ENCODE results near the gene STARD4. TPM values are rescaled to one million over a fixed set of nuclear protein-coding genes. Genes with fewer than 3 reads are reported as not detected.
A peak's percentile ranks its signal among the peaks of the same experiment; 100 is the strongest.

Gene STARD4
- total and polyA plus RNA-seq, 4 donors: 10.1 to 61.2 (median 34.1) TPM

GRCh38 chr5:111453295-111453694 is 59.0 kb downstream of the STARD4 start:
- H3K9ac ChIP-seq (ENCODE audit: low read depth in 1 of 2, low read length in 2 of 2): no peak overlapping the region
- no peaks in the 10 kb centered on the region for H3K9me3 ChIP-seq (ENCODE audit: control insufficient read depth in 4 of 4, low read length in 3 of 4)
- H3K27me3 ChIP-seq (ENCODE audit: control insufficient read depth in 4 of 4, insufficient read depth in 4 of 4, low read length in 3 of 4): no peaks in the 10 kb centered on the region
- WGBS: 83% methylated on average over 1 of the region's 1 CpG
- TF ChIP-seq YY1 (IDR thresholded peaks at IDR 0.05) (no peak), HNF4G (IDR thresholded peaks at IDR 0.05) (no peak), RAD21 (IDR thresholded peaks at IDR 0.05) (no peak), CTCF (IDR thresholded peaks at IDR 0.05; ENCODE audit: low read depth, low read length, missing input control) (no peak), JUND (IDR thresholded peaks at IDR 0.05) (no peak), ATF3 (IDR thresholded peaks at IDR 0.05) (no peak), SP1 (IDR thresholded peaks at IDR 0.05) (no peak), FOXA1 (IDR thresholded peaks at IDR 0.05) (no peak), TAF1 (conservative IDR thresholded peaks at IDR 0.05) (no peak), REST (IDR thresholded peaks at IDR 0.05) (no peak), FOXA2 (IDR thresholded peaks at IDR 0.05) (no peak), HNF4A (conservative IDR thresholded peaks at IDR 0.05) (no peak), EGR1 (IDR thresholded peaks at IDR 0.05; ENCODE audit: low read depth in 2 of 2) (no peak)
- TF ChIP-seq, protein P1, sequence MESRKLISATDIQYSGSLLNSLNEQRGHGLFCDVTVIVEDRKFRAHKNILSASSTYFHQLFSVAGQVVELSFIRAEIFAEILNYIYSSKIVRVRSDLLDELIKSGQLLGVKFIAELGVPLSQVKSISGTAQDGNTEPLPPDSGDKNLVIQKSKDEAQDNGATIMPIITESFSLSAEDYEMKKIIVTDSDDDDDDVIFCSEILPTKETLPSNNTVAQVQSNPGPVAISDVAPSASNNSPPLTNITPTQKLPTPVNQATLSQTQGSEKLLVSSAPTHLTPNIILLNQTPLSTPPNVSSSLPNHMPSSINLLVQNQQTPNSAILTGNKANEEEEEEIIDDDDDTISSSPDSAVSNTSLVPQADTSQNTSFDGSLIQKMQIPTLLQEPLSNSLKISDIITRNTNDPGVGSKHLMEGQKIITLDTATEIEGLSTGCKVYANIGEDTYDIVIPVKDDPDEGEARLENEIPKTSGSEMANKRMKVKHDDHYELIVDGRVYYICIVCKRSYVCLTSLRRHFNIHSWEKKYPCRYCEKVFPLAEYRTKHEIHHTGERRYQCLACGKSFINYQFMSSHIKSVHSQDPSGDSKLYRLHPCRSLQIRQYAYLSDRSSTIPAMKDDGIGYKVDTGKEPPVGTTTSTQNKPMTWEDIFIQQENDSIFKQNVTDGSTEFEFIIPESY (IDR thresholded peaks at IDR 0.05): no peak
- TF ChIP-seq, protein P2, sequence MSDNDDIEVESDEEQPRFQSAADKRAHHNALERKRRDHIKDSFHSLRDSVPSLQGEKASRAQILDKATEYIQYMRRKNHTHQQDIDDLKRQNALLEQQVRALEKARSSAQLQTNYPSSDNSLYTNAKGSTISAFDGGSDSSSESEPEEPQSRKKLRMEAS (IDR thresholded peaks at IDR 0.05): no peak
- no peak for DNase-seq (ENCODE audit: low spot score)
- H3K4me1 ChIP-seq (ENCODE audit: control insufficient read depth in 4 of 4, insufficient read depth in 4 of 4, low read length in 3 of 4): no peaks in the 10 kb centered on the region
- H3K36me3 ChIP-seq (ENCODE audit: control insufficient read depth in 4 of 4, insufficient read depth in 3 of 4, low read depth in 1 of 4, low read length in 3 of 4): no peaks in the 10 kb centered on the region
- no peak overlapping the region for H3K4me3 ChIP-seq (ENCODE audit: low read depth in 1 of 3, low read length in 3 of 3)
- H3K27ac ChIP-seq (ENCODE audit: low read depth in 1 of 2, low read length in 2 of 2): peak overlapping the region in 1 of 2 donors; percentile 24

DNA sequence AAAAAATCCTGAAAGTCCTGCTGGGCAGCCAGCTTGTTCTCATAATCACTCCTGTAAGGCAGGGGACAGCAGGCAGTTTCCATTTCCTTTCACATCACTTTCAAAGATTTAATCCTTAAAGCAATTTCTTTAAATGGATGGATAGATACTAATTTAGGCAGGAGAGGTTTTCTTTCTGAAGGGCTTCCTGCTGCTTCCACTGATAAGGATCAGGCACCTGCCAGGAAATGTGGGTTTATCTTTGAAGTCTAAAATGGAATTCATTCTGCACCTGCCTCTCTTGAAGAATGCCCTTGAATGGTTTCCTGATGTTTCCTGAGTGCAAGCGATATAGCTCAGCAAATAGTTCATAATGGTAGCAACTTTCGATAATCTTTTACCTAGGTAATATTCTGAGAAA is 64.5 kb downstream of the STARD4 start:
- H3K36me3 ChIP-seq (ENCODE audit: control insufficient read depth in 4 of 4, insufficient read depth in 3 of 4, low read depth in 1 of 4, low read length in 3 of 4): no peaks in the 10 kb centered on the region
- H3K9me3 ChIP-seq (ENCODE audit: control insufficient read depth in 4 of 4, low read length in 3 of 4): no peaks in the 10 kb centered on the region
- H3K27ac ChIP-seq (ENCODE audit: low read depth in 1 of 2, low read length in 2 of 2): no peak overlapping the region
- H3K9ac ChIP-seq (ENCODE audit: low read depth in 1 of 2, low read length in 2 of 2): no peak overlapping the region
- WGBS: 47% methylated on average over 2 of the region's 2 CpGs
- no peaks in the 10 kb centered on the region for H3K27me3 ChIP-seq (ENCODE audit: control insufficient read depth in 4 of 4, insufficient read depth in 4 of 4, low read length in 3 of 4)
- H3K4me3 ChIP-seq (ENCODE audit: low read depth in 1 of 3, low read length in 3 of 3): no peak overlapping the region
- DNase-seq (ENCODE audit: low spot score): no peak
- H3K4me1 ChIP-seq (ENCODE audit: control insufficient read depth in 4 of 4, insufficient read depth in 4 of 4, low read length in 3 of 4): no peaks in the 10 kb centered on the region
- TF ChIP-seq CTCF (IDR thresholded peaks at IDR 0.05; ENCODE audit: low read depth, low read length, missing input control): no peak
- TF ChIP-seq, protein P1 (IDR thresholded peaks at IDR 0.05): no peak
- TF ChIP-seq FOXA2 (IDR thresholded peaks at IDR 0.05): no peak
- TF ChIP-seq YY1 (IDR thresholded peaks at IDR 0.05): no peak
- no peak for TF ChIP-seq HNF4G (IDR thresholded peaks at IDR 0.05)
- no peak for TF ChIP-seq HNF4A (conservative IDR thresholded peaks at IDR 0.05)
- TF ChIP-seq FOXA1 (IDR thresholded peaks at IDR 0.05): no peak
- no peak for TF ChIP-seq NR2F2 (IDR thresholded peaks at IDR 0.05)
- no peak for TF ChIP-seq GABPA (IDR thresholded peaks at IDR 0.05 in 1 of 2, conservative IDR thresholded peaks at IDR 0.05 in 1 of 2)
- TF ChIP-seq ATF3 (IDR thresholded peaks at IDR 0.05): no peak
- TF ChIP-seq RAD21 (IDR thresholded peaks at IDR 0.05): no peak

Data from liver (tissue), 9 donors.